BJ (cell line): ENCODE measurements around the gene MGMT. TPM values are rescaled to one million over a fixed set of nuclear protein-coding genes. Genes with fewer than 3 reads are reported as not detected.

Experiments
- CTCF ChIA-PET: fragments of 350-600 bp; formaldehyde crosslinking; extraction: SDS; loops from one replicate; lab custom pipeline; 2021; ENCODE audit warnings: antibody characterized with exemption, inconsistent platforms; lab: Yijun Ruan, JAX
- POLR2A ChIA-PET: fragments of 300-600 bp; sonication (Branson Sonifier 250); formaldehyde crosslinking; extraction: SDS; loops from one replicate; lab custom pipeline; 2021; ENCODE audit warnings: antibody characterized with exemption; lab: Charles Lee
- DNase-seq: peaks from one replicate; pipeline ENCODE4 v3.0.0-alpha.2; 2011; ENCODE audit warnings: low read depth
- H3K27me3 ChIP-seq: 2 replicates; pipeline ENCODE4 v1.6.0; 2011; ENCODE audit warnings: low read length; ENCODE audit not compliant: control insufficient read depth, insufficient read depth
- H3K36me3 ChIP-seq: 2 replicates; pipeline ENCODE4 v1.5.1; 2011; ENCODE audit warnings: low read length; ENCODE audit not compliant: control insufficient read depth, insufficient read depth
- H3K4me3 ChIP-seq: 2 replicates; pipeline ENCODE4 v1.5.1; 2011; ENCODE audit warnings: low read depth, mild to moderate bottlenecking, control low read depth, low read length
- CTCF ChIP-seq: IDR thresholded peaks from 2 replicates; pipeline ENCODE4 v1.5.1; 2011; ENCODE audit warnings: low read depth, mild to moderate bottlenecking, control low read depth, inconsistent platforms, low read length, moderate library complexity; ENCODE audit not compliant: insufficient read depth
- polyA plus RNA-seq: library from polyadenylated mRNA; depleted of rRNA; stranded (reverse); fragments of >200 nt; gene quantifications from 2 replicates; pipeline ENCODE4 v1.2.3, GENCODE V29; 2011

Gene MGMT
- polyA plus RNA-seq, 1 experiment = 21.0 TPM

GRCh38 chr10:129471447-129472175 is 4.6 kb downstream of the MGMT start:
- no peak for TF ChIP-seq CTCF
- no peak overlapping the region for H3K4me3 ChIP-seq
- no peaks in the 10 kb centered on the region for H3K27me3 ChIP-seq
- POLR2A ChIA-PET = no interaction called here
- peaks cover 2% of the 10 kb centered on the region for H3K36me3 ChIP-seq
- CTCF ChIA-PET = no interaction called here
- DNase-seq = no peak

- no peaks in the 10 kb centered on the region for H3K27me3 ChIP-seq
- DNase-seq = no peak
- H3K36me3 ChIP-seq = peaks cover 2% of the 10 kb centered on the region
- ChIA-PET POLR2A (no interaction called here), CTCF (no interaction called here)
- H3K4me3 ChIP-seq = no peak overlapping the region
- no peak for TF ChIP-seq CTCF
Observed at GRCh38 chr10:129472696-129473555, 5.9 kb downstream of the MGMT start.

GRCh38 chr10:129474642-129475041 is 7.6 kb downstream of the MGMT start:
- no peak for TF ChIP-seq CTCF
- POLR2A ChIA-PET = no interaction called here
- no peaks in the 10 kb centered on the region for H3K27me3 ChIP-seq
- CTCF ChIA-PET = interaction anchor here (0.6 kb wide), 1 partner anchor 354 kb away, joined by 3 read pairs; no protein-coding TSS in a partner anchor
- H3K36me3 ChIP-seq = peaks cover 2% of the 10 kb centered on the region
- no peak overlapping the region for H3K4me3 ChIP-seq
- DNase-seq = no peak

GRCh38 chr10:129476431-129476830 is 9.4 kb downstream of the MGMT start:
- CTCF ChIA-PET = interaction anchor here (1.2 kb wide), 1 partner anchor 14 kb away, joined by 4 read pairs; no protein-coding TSS in a partner anchor
- no peak for TF ChIP-seq CTCF

GRCh38 chr10:129477051-129477450 is 10.0 kb downstream of the MGMT start:
- Histone ChIP-seq H3K36me3 (peaks cover 2% of the 10 kb centered on the region), H3K27me3 (no peaks in the 10 kb centered on the region), H3K4me3 (no peak overlapping the region)
- CTCF ChIA-PET = interaction anchor here (1.2 kb wide), 1 partner anchor 13 kb away, joined by 4 read pairs; no protein-coding TSS in a partner anchor
- DNase-seq = no peak
- no peak for TF ChIP-seq CTCF
- POLR2A ChIA-PET = no interaction called here

More at GRCh38 chr10:129476431-129476830, 9.4 kb downstream of the MGMT start:
- peaks cover 2% of the 10 kb centered on the region for H3K36me3 ChIP-seq
- no peak overlapping the region for H3K4me3 ChIP-seq
- no peaks in the 10 kb centered on the region for H3K27me3 ChIP-seq
- DNase-seq = no peak
- POLR2A ChIA-PET = no interaction called here
